Measurements from ENCODE around the gene MRPL42.
"Not testable (repeated sequence)": the region's sequence is repeated elsewhere in the genome, so short reads cannot be mapped to it uniquely, and the experiment has no call there.

MRPL42 gene

DNA sequence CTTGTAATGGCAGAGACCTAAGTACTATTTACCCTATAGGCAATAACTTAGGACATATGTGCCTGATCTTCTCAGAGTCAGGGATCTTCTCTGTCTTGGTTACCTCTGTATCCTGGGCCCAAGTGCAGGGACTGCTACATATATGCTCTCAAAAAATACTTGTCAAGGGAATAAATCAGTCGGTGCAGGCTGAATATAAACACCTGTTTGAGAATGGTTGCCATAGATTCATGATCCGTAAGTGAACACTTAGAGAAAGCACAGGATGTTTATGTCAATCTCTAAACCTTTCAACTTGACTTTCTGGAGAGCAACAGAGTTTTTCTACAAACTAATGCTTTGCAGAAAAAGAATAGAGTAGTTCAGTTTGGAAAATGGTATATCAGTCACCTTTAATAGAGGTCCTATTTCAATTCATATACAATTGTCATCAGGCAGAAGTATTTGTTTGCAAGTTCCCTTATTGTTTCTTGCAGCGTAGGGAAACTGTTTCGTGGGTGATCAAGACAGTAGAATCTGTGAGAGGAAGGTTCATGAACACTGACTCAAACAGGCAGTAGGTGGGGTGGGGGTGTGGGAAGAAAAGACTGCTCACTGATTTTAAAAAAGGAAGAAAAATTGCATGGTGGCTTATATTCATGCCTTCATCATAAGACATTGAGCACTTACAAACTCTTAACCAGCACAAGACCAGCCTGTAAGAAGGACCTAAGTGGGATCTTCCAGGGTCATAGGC is 19.6 kb upstream of the MRPL42 start:
- DNase-seq: peak in 1 of 2 experiments; percentile 44

DNA sequence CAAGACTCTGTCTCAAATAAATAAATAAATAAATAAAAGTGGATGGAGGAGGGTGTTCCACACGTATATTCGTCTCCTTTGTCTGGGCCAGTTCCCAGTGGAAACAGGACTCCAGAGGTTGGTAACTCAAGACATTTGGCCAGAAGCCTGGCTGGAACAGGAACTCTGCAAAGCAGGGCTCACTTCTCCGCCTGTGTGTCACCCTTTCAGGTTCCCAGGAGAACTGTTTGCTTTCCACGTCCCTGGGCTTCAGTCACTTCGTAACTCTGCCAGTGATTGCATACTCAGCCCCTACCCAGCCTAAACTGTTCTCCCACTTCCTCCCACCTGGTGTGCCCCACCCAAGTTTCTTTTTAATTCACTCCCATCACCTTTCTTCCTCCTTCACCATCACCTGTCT is 18.5 kb upstream of the MRPL42 start:
- no peak for DNase-seq

GRCh38 chr12:93449277-93449676 is 18.0 kb upstream of the MRPL42 start:
- DNase-seq: no peak

GRCh38 chr12:93451423-93452158 is 15.7 kb upstream of the MRPL42 start:
- DNase-seq: no peak

DNA sequence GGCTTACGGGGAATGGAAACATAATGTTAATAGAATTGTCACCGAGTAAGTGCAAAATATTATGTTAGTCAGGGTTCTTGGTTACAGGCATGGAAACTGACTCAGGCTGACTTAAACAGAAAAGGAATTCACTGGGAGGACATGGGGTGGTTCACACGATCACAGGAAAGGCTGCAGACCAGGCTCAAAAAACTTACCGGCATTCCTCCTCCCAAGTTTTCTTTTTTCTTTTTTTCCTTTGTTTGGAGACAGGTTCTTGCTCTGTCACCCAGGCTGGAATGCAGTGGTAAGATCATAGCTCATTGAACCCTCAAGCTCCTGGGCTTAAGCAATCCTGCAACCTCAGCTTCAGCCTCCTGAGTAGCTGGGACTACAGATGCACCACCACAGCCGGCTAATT is 13.7 kb upstream of the MRPL42 start:
- DNase-seq: no peak

DNA sequence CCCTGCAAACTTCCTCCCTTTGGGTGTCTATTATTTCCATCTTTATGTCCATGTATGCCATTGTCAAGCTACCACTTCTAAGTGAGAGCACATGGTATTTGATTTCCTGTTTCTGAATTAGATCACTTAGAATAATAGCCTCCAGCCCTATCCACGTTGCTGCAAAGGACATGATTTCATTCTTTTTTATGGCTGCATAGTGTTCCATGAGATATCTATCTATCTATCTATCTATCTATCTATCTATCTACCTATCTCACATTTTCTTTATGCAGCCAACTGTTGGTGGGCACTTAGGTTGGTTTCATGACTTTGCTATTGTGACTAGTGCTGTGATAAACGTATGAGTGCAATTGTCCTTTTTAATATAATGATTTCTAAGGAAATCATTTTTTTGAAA is 11.2 kb upstream of the MRPL42 start:
- no peak for DNase-seq

- DNase-seq: no peak
These were observed 8.2 kb upstream of the MRPL42 start for GRCh38 chr12:93459097-93459496.

DNA sequence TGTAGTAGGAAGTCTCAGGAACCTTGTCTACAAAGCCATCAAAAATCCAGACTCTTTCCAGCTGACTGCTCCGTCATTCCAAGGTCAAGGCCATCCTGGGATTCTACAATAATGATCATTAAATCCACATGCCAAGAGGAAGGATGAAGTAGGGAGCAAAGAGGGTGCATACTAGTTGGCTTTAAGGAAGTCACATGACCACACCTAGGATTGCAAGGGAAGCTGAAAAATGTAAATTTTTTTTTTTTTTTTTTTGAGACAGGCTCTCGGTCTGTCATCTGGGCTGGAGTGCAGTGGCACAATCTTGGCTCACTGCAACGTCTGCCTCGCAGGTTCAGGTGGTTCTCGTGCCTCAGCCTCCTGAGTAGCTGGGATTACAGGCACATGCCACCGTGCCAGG is 7.3 kb upstream of the MRPL42 start:
- DNase-seq: no peak

DNA sequence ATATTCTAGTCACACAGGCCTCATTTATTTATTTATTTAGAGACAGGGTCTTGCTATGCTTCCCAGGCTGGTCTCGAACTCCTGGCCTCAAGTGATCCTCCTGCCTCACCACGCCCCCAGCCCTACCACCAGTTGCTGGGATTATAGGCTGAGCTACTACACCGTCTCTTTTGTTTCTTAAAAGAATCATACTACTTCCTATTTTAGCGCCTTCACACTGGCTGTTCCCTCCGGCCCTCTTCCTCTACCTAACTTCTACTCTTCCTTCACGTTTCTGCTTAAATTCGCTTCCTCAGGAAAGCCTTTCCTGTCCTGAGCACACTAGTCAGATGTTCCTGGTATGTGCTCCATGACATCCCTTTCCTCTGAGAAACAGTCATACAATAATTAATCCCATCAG is 6.4 kb upstream of the MRPL42 start:
- DNase-seq: no peak

DNA sequence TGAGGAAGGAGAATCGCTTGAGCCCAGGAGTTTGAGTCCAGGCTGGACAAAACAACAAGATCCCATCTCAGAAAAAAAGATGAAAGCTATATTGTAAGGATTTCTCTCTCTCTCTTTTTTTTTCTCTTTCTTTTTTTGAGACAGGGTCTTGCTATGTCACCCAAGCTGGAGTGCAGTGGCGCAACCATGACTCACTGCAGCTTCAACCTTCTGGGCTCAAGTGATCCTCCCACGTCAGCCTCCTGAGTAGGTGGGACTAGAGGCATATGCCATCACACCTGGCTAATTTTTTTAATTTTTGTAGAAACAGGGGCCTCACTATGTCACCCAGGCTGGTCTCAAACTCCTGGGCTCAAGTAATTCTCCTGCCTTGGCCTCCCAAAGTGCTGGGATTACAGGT is 5.8 kb upstream of the MRPL42 start:
- no peak for DNase-seq

DNA sequence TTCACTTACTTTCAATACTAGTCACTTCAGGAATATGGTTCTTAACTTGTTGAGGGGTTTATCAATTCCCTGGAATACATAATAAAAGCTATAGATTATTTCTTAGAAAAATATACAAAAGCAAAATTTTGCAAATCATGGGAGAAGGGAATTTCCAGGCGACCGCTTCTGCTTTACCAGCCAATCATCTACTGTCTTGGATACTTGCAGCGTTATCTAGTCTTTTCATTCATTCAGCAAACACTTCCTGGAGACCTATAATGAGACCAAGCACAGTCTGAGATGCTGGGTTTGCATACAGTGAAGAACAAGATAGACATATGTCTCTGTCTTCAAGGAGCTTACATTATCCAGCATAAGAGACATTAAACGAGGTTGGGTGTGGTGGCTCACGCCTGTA is 1.5 kb upstream of the MRPL42 start:
- DNase-seq: no peak

- no peak for DNase-seq
These were observed 526 bp upstream of the MRPL42 start for GRCh38 chr12:93466625-93467350.

DNA sequence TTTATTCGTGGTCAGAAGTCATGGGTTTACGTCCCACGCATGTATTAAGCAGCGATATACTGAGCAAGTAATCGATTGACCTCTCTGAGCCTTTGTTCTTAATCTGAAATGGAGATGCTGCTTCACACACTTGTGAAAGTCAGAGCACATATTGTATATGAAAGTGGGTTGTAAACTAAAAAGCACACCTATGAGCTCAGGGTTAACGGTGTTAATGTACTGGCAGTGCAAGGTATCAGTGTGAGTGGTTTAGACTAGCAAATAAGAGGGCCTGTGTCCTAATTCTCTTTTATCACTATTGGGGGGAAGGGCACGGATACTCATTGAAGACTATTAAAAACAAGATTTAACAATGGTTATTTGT is 676 bp downstream of the MRPL42 start:
- DNase-seq: no peak

GRCh38 chr12:93469386-93469785 is 2.1 kb downstream of the MRPL42 start:
- no peak for DNase-seq

GRCh38 chr12:93476555-93476954 is 9.2 kb downstream of the MRPL42 start:
- no peak for DNase-seq

DNA sequence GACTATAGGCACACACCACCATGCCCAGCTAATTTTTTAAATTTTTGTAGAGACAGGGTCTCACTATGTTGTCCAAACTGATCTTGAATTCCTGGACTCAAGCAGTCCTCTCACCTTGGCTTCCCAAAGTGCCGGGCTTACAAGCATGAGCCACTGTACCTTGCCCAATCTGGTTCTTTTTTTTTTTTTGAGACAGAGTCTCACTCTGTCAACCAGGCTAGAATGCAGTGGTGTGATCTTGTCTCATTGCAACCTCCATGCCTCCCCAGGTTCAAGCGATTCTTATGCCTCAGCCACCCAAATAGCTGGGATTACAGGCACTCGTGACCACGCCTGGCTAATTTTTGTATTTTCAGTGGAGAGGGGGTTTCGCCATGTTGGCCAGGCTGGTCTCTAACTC is 15.4 kb downstream of the MRPL42 start:
- DNase-seq: no peak

- DNase-seq: no peak
These were observed 16.0 kb downstream of the MRPL42 start for GRCh38 chr12:93483151-93483807.

DNA sequence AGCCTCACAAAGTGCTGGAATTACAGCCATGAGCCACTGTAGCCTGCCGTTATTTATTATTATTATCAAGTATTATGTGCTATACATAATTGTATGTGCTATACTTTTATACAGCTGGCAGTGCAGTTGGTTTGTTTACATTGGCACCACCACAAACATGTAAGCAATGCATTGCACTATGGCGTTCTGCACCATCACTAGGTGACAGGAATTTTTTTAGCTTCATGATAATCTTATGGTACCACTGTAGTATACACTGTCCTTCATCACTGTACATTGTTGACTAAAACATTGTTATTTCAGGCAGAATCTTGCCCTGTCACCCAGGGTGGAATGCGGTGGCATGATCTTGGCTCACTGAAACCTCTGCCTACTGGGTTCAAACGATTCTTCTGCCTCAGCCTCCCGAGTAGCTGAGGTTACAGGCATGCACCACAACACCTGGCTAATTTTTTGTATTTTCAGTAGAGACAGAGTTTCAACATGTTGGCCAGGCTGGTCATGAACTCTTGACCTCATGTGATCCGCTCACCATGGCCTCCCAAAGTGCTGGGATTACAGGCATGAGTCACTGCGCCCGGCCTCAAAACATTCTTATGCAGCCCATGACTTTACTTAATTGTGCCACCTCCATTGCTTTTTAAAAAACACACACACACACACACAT is 17.1 kb downstream of the MRPL42 start:
- DNase-seq: no peak

DNA sequence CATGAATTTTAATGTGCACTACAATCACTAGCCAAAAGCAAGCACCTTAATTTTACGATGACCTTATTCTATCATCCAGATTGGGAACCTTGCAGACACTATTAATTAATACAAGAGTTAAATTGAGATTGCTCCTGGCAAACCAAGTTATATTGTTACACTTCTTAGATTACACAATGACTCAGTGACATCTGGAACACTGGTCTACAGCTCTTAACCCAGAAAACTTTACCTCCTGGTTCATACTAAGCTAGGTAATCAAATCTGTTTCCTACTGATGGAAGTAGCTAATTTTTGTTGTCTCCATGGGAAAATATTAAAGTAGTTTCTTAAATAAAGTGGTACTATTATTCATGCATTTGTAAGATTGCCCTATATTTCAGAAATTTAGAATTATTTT is 25.5 kb downstream of the MRPL42 start:
- DNase-seq: not testable (repeated sequence)

DNA sequence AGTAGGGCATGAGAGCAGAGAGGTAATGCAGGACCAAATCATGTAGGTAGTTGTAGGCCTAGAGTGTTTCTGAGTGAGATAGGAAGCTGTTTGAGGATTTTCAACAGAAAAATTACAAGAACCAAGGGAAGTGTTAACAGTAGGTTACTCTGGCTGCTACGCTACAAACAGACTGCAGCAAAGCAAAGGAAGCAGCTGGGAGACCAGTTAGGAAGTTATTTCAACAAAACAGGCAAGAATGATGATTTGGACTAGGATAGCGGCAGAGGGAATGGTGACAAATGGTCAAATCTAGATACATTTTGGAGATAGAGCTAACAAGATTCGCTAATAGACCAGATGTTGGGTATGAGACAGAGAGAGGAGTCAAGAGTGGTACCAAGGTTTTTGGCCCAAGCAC is 26.8 kb downstream of the MRPL42 start:
- DNase-seq: no peak

- DNase-seq: no peak
These were observed 30.1 kb downstream of the MRPL42 start for GRCh38 chr12:93497456-93497855.

- not testable (repeated sequence) for DNase-seq
These were observed 31.5 kb downstream of the MRPL42 start for GRCh38 chr12:93498813-93499212.

DNA sequence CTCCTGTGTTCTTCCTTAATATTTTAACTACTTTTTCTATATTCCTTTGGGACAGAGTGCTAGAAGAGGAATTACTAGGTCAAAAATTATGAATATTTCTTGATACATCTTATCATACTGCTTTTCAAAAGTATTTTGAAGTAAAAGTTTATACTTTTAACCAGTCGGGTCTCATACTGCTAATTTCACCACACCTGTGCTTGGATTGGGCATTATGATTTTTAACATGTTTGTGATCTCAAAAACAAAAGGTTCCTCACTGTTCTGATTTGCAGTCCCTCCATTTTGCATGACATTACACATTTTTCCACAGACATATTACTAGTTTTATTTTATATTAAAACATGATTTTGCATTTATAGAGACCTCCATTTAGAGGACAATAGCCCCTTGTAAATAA is 32.9 kb downstream of the MRPL42 start:
- DNase-seq: no peak
